GM12892 (cell line): ENCODE data around the gene CAMKMT.

ENCODE experiments used
- POLR2A ChIP-seq: IDR thresholded peaks from 2 replicates; pipeline ENCODE4 v1.6.1; 2011; ENCODE audit warnings: low read depth, low read length, control low read depth
- POLR2AphosphoS5 ChIP-seq: IDR thresholded peaks from 2 replicates; pipeline ENCODE4 v1.6.1; 2011; ENCODE audit warnings: low read depth, low read length, control low read depth
- TAF1 ChIP-seq: IDR thresholded peaks from 2 replicates; pipeline ENCODE4 v1.6.1; 2011; ENCODE audit warnings: low read depth, mild to moderate bottlenecking, control low read depth, low read length, borderline replicate concordance

- TF ChIP-seq POLR2A (no peak), POLR2AphosphoS5 (no peak), TAF1 (no peak)
Observed at GRCh38 chr2:44580875-44581515, 219.2 kb downstream of the CAMKMT start.
